OCI-LY7 (cell line): ENCODE measurements around the gene ACVR1. TPM values are rescaled to one million over a fixed set of nuclear protein-coding genes. Genes with fewer than 3 reads are reported as not detected.

ENCODE experiments used
- BruUV-seq: library from RNA; stranded (reverse); fragments of 400-500 nt; replicated peaks from 2 replicates; lab custom pipeline; 2021; lab: Mats Ljungman, UMichigan
- CTCF ChIA-PET: fragments of 300-600 bp; sonication (Branson Sonifier 250); formaldehyde crosslinking; loops from one replicate; lab custom pipeline; 2022; ENCODE audit warnings: antibody characterized with exemption; ENCODE audit not compliant: unreplicated experiment; lab: Charles Lee
- POLR2A ChIA-PET: fragments of 300-600 bp; sonication (Branson Sonifier 250); formaldehyde crosslinking; loops from one replicate; lab custom pipeline; 2022; ENCODE audit warnings: antibody characterized with exemption; lab: Charles Lee
- DNase-seq: peaks from one replicate; pipeline ENCODE4 v3.0.0-alpha.2; 2015; ENCODE audit warnings: low spot score
- H2AFZ ChIP-seq: fragments of 200-600 bp; sonication (generic), shearing (Covaris generic); 2 replicates; pipeline ENCODE4 v1.6.1; 2014; ENCODE audit warnings: mild to moderate bottlenecking, antibody characterized with exemption, low read length, moderate library complexity
- H3K27ac ChIP-seq: fragments of 200-600 bp; sonication (generic); 2 replicates; pipeline ENCODE4 v1.5.1; 2014; ENCODE audit warnings: mixed run types, low read depth, mild to moderate bottlenecking, moderate library complexity, low read length, inconsistent platforms; ENCODE audit not compliant: poor library complexity, severe bottlenecking
- H3K36me3 ChIP-seq: fragments of 200-600 bp; sonication (generic); 2 replicates; pipeline ENCODE4 v1.6.1; 2014; ENCODE audit warnings: mild to moderate bottlenecking, antibody characterized with exemption, low read length, moderate library complexity, mixed read lengths; ENCODE audit not compliant: insufficient read depth
- H3K4me1 ChIP-seq: fragments of 200-600 bp; sonication (generic); 2 replicates; pipeline ENCODE4 v1.5.1; 2014; ENCODE audit warnings: mild to moderate bottlenecking, low read length; ENCODE audit not compliant: insufficient read depth, poor library complexity, severe bottlenecking
- H3K4me2 ChIP-seq: fragments of 200-600 bp; sonication (generic); 2 replicates; pipeline ENCODE4 v1.6.1; 2014; ENCODE audit warnings: mild to moderate bottlenecking, low read length
- H3K4me3 ChIP-seq: fragments of 200-600 bp; sonication (generic); 2 replicates; pipeline ENCODE4 v1.5.1; 2014; ENCODE audit warnings: mild to moderate bottlenecking, low read depth, low read length; ENCODE audit not compliant: poor library complexity, severe bottlenecking
- H3K79me2 ChIP-seq: fragments of 200-600 bp; sonication (generic); 2 replicates; pipeline ENCODE4 v1.6.1; 2016; ENCODE audit warnings: low read depth, mild to moderate bottlenecking, low read length, moderate library complexity, mixed read lengths; ENCODE audit not compliant: insufficient read depth
- H3K9me2 ChIP-seq: fragments of 200-600 bp; sonication (generic); 2 replicates; pipeline ENCODE4 v1.6.1; 2016; ENCODE audit warnings: mild to moderate bottlenecking, low read length, mixed read lengths; ENCODE audit not compliant: insufficient read depth
- H3K9me3 ChIP-seq: fragments of 200-600 bp; sonication (generic); 2 replicates; pipeline ENCODE4 v1.6.1; 2014; ENCODE audit warnings: mild to moderate bottlenecking, mixed run types, low read length, mixed read lengths
- H4K20me1 ChIP-seq: fragments of 200-600 bp; sonication (generic); 2 replicates; pipeline ENCODE4 v1.6.1; 2014; ENCODE audit warnings: mild to moderate bottlenecking, antibody characterized with exemption, low read length, moderate library complexity, mixed read lengths; ENCODE audit not compliant: insufficient read depth
- CTCF ChIP-seq: fragments of 200-600 bp; sonication (generic); conservative IDR thresholded peaks from 2 replicates; pipeline ENCODE4 v1.5.1; 2014; ENCODE audit warnings: mild to moderate bottlenecking, antibody characterized with exemption, low read length, moderate library complexity, mixed read lengths
- EZH2phosphoT487 ChIP-seq: fragments of 200-600 bp; sonication (generic); IDR thresholded peaks from 2 replicates; pipeline ENCODE4 v1.6.1; 2018; ENCODE audit warnings: low read depth, borderline replicate concordance, mild to moderate bottlenecking, mixed run types, antibody characterized with exemption, low read length, moderate library complexity, mixed read lengths
- intact Hi-C: fragments of 100-400 bp; cut with micrococcal nuclease; formaldehyde crosslinking; loops from one replicate; pipeline ENCODE4 v1.10.0; 2022; ENCODE audit not compliant: unreplicated experiment
- total RNA-seq, 2 experiments: library from RNA; depleted of rRNA in 1 of 2; stranded (reverse); fragments of >200 nt in 1 of 2; shearing (Covaris generic) in 1 of 2; gene quantifications; 2 replicates each; pipeline ENCODE4 v1.2.3, GENCODE V29; 2014 to 2022

The ACVR1 gene
- total RNA-seq, 2 experiments from 2014 or later = 0.13 to 3.9 TPM

- H3K4me2 ChIP-seq = no peak overlapping the region
- intact Hi-C loops = loop anchor here (10.0 kb wide), 3 partner anchors 377 to 1843 kb away; partner anchors contain the start of genes CCDC148, MARCHF7 and PKP4
- no TSS peak for BruUV-seq
- H3K9me2 ChIP-seq = no peaks in the 10 kb centered on the region
- H4K20me1 ChIP-seq = no peaks in the 10 kb centered on the region
- H3K27ac ChIP-seq = no peak overlapping the region
- H3K36me3 ChIP-seq = no peaks in the 10 kb centered on the region
- no peak overlapping the region for H2AFZ ChIP-seq
- H3K4me3 ChIP-seq = no peak overlapping the region
- CTCF ChIA-PET = no interaction called here
- H3K79me2 ChIP-seq = no peaks in the 10 kb centered on the region
- no peak for TF ChIP-seq CTCF
- TF ChIP-seq EZH2phosphoT487 = no peak
- no peak for DNase-seq
- H3K9me3 ChIP-seq = no peaks in the 10 kb centered on the region
- peaks cover 6% of the 10 kb centered on the region for H3K4me1 ChIP-seq
- POLR2A ChIA-PET = no interaction called here
Observed at GRCh38 chr2:157871415-157871814, 4.7 kb downstream of the ACVR1 start.

GRCh38 chr2:157868993-157869392 is 7.1 kb downstream of the ACVR1 start:
- Histone ChIP-seq H3K36me3 (no peaks in the 10 kb centered on the region), H3K9me2 (no peaks in the 10 kb centered on the region), H3K9me3 (no peaks in the 10 kb centered on the region), H3K4me1 (no peaks in the 10 kb centered on the region), H3K27ac (no peak overlapping the region), H3K4me2 (no peak overlapping the region), H2AFZ (no peak overlapping the region), H4K20me1 (no peaks in the 10 kb centered on the region), H3K4me3 (no peak overlapping the region), H3K79me2 (no peaks in the 10 kb centered on the region)
- POLR2A ChIA-PET = interaction anchor here (0.6 to 1.5 kb wide), 3 partner anchors 8 to 75 kb away, joined by 3 to 5 read pairs (median 3); no protein-coding TSS in a partner anchor
- intact Hi-C loops = no loop called here
- TF ChIP-seq CTCF (no peak), EZH2phosphoT487 (no peak)
- no peak for DNase-seq
- CTCF ChIA-PET = no interaction called here
- no TSS peak for BruUV-seq

GRCh38 chr2:157867703-157868102 is 8.4 kb downstream of the ACVR1 start:
- no peaks in the 10 kb centered on the region for H3K9me2 ChIP-seq
- ChIA-PET POLR2A (interaction anchor here (0.6 to 1.0 kb wide), 2 partner anchors 401 to 436 kb away, joined by 3 read pairs; no protein-coding TSS in a partner anchor), CTCF (no interaction called here)
- no TSS peak for BruUV-seq
- H2AFZ ChIP-seq = no peak overlapping the region
- no peaks in the 10 kb centered on the region for H3K79me2 ChIP-seq
- H4K20me1 ChIP-seq = no peaks in the 10 kb centered on the region
- no peak for TF ChIP-seq CTCF
- no peak for TF ChIP-seq EZH2phosphoT487
- H3K9me3 ChIP-seq = no peaks in the 10 kb centered on the region
- no peak overlapping the region for H3K4me3 ChIP-seq
- no peaks in the 10 kb centered on the region for H3K36me3 ChIP-seq
- intact Hi-C loops = no loop called here
- no peaks in the 10 kb centered on the region for H3K4me1 ChIP-seq
- no peak overlapping the region for H3K4me2 ChIP-seq
- DNase-seq = no peak
- no peak overlapping the region for H3K27ac ChIP-seq
